HG03439 (cell line): Measurements from ENCODE around the gene ATXN7L2.
A peak's percentile ranks its signal among the peaks of the same experiment; 100 is the strongest.
"Not testable (repeated sequence)": the region's sequence is repeated elsewhere in the genome, so short reads cannot be mapped to it uniquely, and the experiment has no call there.

Experiments used
- ATAC-seq: cut with Tn5 transposase; IDR thresholded peaks from one replicate; pipeline ENCODE4 v1.9.1; 2021; ENCODE audit warnings: mild to moderate bottlenecking, moderate library complexity; ENCODE audit not compliant: unreplicated experiment

ATXN7L2 gene

GRCh38 chr1:109483672-109484518, at the start of gene ATXN7L2:
TSS of gene ATXN7L2 (plus strand) at chr1:109483905. CDS start at chr1:109483954, 49 bp downstream.
- ATAC-seq: peak; percentile 66

- no peak for ATAC-seq
These were observed 49.2 kb upstream of the ATXN7L2 start for GRCh38 chr1:109434484-109434883.

- no peak for ATAC-seq
These were observed 44.9 kb upstream of the ATXN7L2 start for GRCh38 chr1:109438798-109439297.

- ATAC-seq: no peak
These were observed 42.6 kb upstream of the ATXN7L2 start for GRCh38 chr1:109441069-109441468.

- ATAC-seq: no peak
These were observed 40.2 kb upstream of the ATXN7L2 start for GRCh38 chr1:109443476-109443875.

- ATAC-seq: no peak
These were observed 39.4 kb upstream of the ATXN7L2 start for GRCh38 chr1:109444346-109444745.

- ATAC-seq: not testable (repeated sequence)
These were observed 37.6 kb upstream of the ATXN7L2 start for GRCh38 chr1:109445949-109446695.

- no peak for ATAC-seq
These were observed 36.2 kb upstream of the ATXN7L2 start for GRCh38 chr1:109447524-109447923.

GRCh38 chr1:109454497-109455133, 29.1 kb upstream of the ATXN7L2 start:
- ATAC-seq: no peak

- ATAC-seq: no peak
These were observed 25.9 kb upstream of the ATXN7L2 start for GRCh38 chr1:109457819-109458218.

- no peak for ATAC-seq
These were observed 17.6 kb upstream of the ATXN7L2 start for GRCh38 chr1:109466125-109466451.

- no peak for ATAC-seq
These were observed 17.0 kb upstream of the ATXN7L2 start, which contains the start of gene SYPL2 for GRCh38 chr1:109466452-109467300. TSS of gene SYPL2 (plus strand) at chr1:109466546. CDS start at chr1:109466844, 298 bp downstream.

- no peak for ATAC-seq
These were observed 16.4 kb upstream of the ATXN7L2 start for GRCh38 chr1:109467301-109467777.

- no peak for ATAC-seq
These were observed 15.6 kb upstream of the ATXN7L2 start for GRCh38 chr1:109468061-109468460.

GRCh38 chr1:109468903-109469302, 14.8 kb upstream of the ATXN7L2 start:
- ATAC-seq: no peak

GRCh38 chr1:109470245-109470644, 13.5 kb upstream of the ATXN7L2 start:
- no peak for ATAC-seq

- no peak for ATAC-seq
These were observed 10.9 kb upstream of the ATXN7L2 start for GRCh38 chr1:109472779-109473178.

- not testable (repeated sequence) for ATAC-seq
These were observed 10.2 kb upstream of the ATXN7L2 start for GRCh38 chr1:109473284-109474057.

GRCh38 chr1:109474697-109475096, 9.0 kb upstream of the ATXN7L2 start:
- no peak for ATAC-seq
